ENCODE measurements around the gene CEACAM7.

GRCh38 chr19:41694831-41695635, 7.0 kb upstream of the CEACAM7 start:
- TF ChIP-seq CTCF (IDR thresholded peaks at IDR 0.05), result no peak
- TF ChIP-seq POLR2A (IDR thresholded peaks at IDR 0.05), result no peak

Measured in heart left ventricle (tissue), 13 donors.